GM23338 (cell line): ENCODE results near the gene DOCK11. TPM values are rescaled to one million over a fixed set of nuclear protein-coding genes. Genes with fewer than 3 reads are reported as not detected.

ENCODE experiments used
- ATAC-seq: fragments of 200-7000 bp; cut with Tn5 transposase; 3 replicates; pipeline ENCODE4 v1.9.1; 2020
- DNase-seq: peaks from one replicate; pipeline ENCODE4 v3.0.0-alpha.2; 2015; ENCODE audit warnings: low spot score
- H2AFZ ChIP-seq: fragments of 200-600 bp; sonication (generic); 2 replicates; pipeline ENCODE4 v1.8.0; 2016; ENCODE audit warnings: antibody characterized with exemption, mild to moderate bottlenecking, moderate library complexity
- H3F3A ChIP-seq: fragments of 200-600 bp; sonication (generic); replicated peaks from 2 replicates; pipeline ENCODE4 v1.8.0; 2017; ENCODE audit warnings: antibody characterized with exemption, mixed run types, low read depth
- H3K27ac ChIP-seq: fragments of 200-600 bp; sonication (generic); 2 replicates; pipeline ENCODE4 v1.6.1; 2016; ENCODE audit warnings: low read depth
- H3K27me3 ChIP-seq: fragments of 200-600 bp; sonication (generic); 2 replicates; pipeline ENCODE4 v1.8.0; 2016; ENCODE audit warnings: mild to moderate bottlenecking, mixed run types, moderate library complexity; ENCODE audit not compliant: insufficient read depth
- H3K36me3 ChIP-seq: fragments of 200-600 bp; sonication (generic); 2 replicates; pipeline ENCODE4 v1.8.0; 2016; ENCODE audit warnings: mild to moderate bottlenecking; ENCODE audit not compliant: insufficient read depth
- H3K4me1 ChIP-seq: fragments of 200-600 bp; sonication (generic); 2 replicates; pipeline ENCODE4 v1.8.0; 2016; ENCODE audit warnings: mild to moderate bottlenecking, moderate library complexity; ENCODE audit not compliant: insufficient read depth
- H3K4me2 ChIP-seq: fragments of 200-600 bp; sonication (generic); 2 replicates; pipeline ENCODE4 v1.7.1; 2017; ENCODE audit warnings: mixed run types
- H3K4me3 ChIP-seq: fragments of 200-600 bp; sonication (generic); 2 replicates; pipeline ENCODE4 v1.6.1; 2016; ENCODE audit warnings: mixed run types
- H3K79me2 ChIP-seq: fragments of 200-600 bp; sonication (generic); replicated peaks from 2 replicates; pipeline ENCODE4 v1.8.0; 2017; ENCODE audit warnings: mild to moderate bottlenecking; ENCODE audit not compliant: insufficient read depth
- H3K9me2 ChIP-seq: fragments of 200-600 bp; sonication (generic); 2 replicates; pipeline ENCODE4 v1.8.0; 2017; ENCODE audit not compliant: insufficient read depth
- H4K20me1 ChIP-seq: fragments of 200-600 bp; sonication (generic); replicated peaks from 2 replicates; pipeline ENCODE4 v1.8.0; 2017; ENCODE audit warnings: mild to moderate bottlenecking; ENCODE audit not compliant: insufficient read depth
- H3K27ac Mint-ChIP-seq: 2 replicates; pipeline ENCODE4 v1.8.0; 2020; ENCODE audit warnings: inconsistent platforms, mild to moderate bottlenecking, moderate library complexity, mixed read lengths
- H3K27me3 Mint-ChIP-seq: 3 replicates; pipeline ENCODE4 v1.8.0; 2022; ENCODE audit warnings: low read depth, mild to moderate bottlenecking, moderate library complexity, mixed read lengths, inconsistent platforms; ENCODE audit not compliant: insufficient read depth, poor library complexity
- H3K36me3 Mint-ChIP-seq: 3 replicates; pipeline ENCODE4 v1.8.0; 2021; ENCODE audit warnings: low read depth, mild to moderate bottlenecking, inconsistent platforms, moderate library complexity, mixed read lengths
- H3K4me1 Mint-ChIP-seq: 3 replicates; pipeline ENCODE4 v1.8.0; 2020; ENCODE audit warnings: mild to moderate bottlenecking, inconsistent platforms, mixed read lengths
- H3K4me3 Mint-ChIP-seq: 3 replicates; pipeline ENCODE4 v1.8.0; 2021; ENCODE audit warnings: moderate library complexity, mild to moderate bottlenecking, inconsistent platforms, mixed read lengths
- H3K9me3 Mint-ChIP-seq: 3 replicates; pipeline ENCODE4 v1.8.0; 2020; ENCODE audit warnings: moderate library complexity, mild to moderate bottlenecking, inconsistent platforms, mixed read lengths
- CREB1 ChIP-seq: fragments of 250-450 bp; sonication (Bioruptor Pico); IDR thresholded peaks from 2 replicates; pipeline ENCODE4 v1.5.0; 2020; ENCODE audit warnings: low read depth, mild to moderate bottlenecking, moderate library complexity
- EZH2 ChIP-seq: fragments of 200-600 bp; sonication (generic); IDR thresholded peaks from one replicate; pipeline ENCODE4 v1.8.0; 2017; ENCODE audit warnings: antibody characterized with exemption, mild to moderate bottlenecking, low read depth; ENCODE audit not compliant: unreplicated experiment
- EZH2phosphoT487 ChIP-seq: fragments of 200-600 bp; sonication (generic); IDR thresholded peaks from one replicate; pipeline ENCODE4 v1.8.1; 2018; ENCODE audit warnings: antibody characterized with exemption; ENCODE audit not compliant: unreplicated experiment
- JUNB ChIP-seq: IDR thresholded peaks from one replicate; pipeline ENCODE4 v1.6.1; 2016; ENCODE audit warnings: antibody characterized with exemption; ENCODE audit not compliant: unreplicated experiment
- NANOG ChIP-seq: IDR thresholded peaks from 2 replicates; pipeline ENCODE4 v1.6.1; 2016; ENCODE audit warnings: antibody characterized with exemption, borderline replicate concordance
- POLR2AphosphoS5 ChIP-seq: IDR thresholded peaks from 2 replicates; pipeline ENCODE4 v1.6.1; 2016; ENCODE audit warnings: antibody characterized with exemption, low read depth
- STAT1 ChIP-seq: IDR thresholded peaks from one replicate; pipeline ENCODE4 v1.6.1; 2016; ENCODE audit warnings: antibody characterized with exemption; ENCODE audit not compliant: unreplicated experiment
- ZNF114 ChIP-seq: fragments of 250-450 bp; sonication (Bioruptor Pico); IDR thresholded peaks from 2 replicates; pipeline ENCODE4 v1.5.0; 2020; ENCODE audit warnings: mild to moderate bottlenecking, moderate library complexity
- ZNF331 ChIP-seq: fragments of 250-450 bp; sonication (Bioruptor Pico); IDR thresholded peaks from 2 replicates; pipeline ENCODE4 v1.5.0; 2020; ENCODE audit warnings: low read depth, mild to moderate bottlenecking, moderate library complexity
- polyA plus RNA-seq: library from polyadenylated mRNA; unstranded; fragments of >200 nt; fragmentation: Nextera tagmentation; extraction: Ambion mirVana; gene quantifications from 2 replicates; pipeline ENCODE4 v1.2.1, GENCODE V29; 2016
- total RNA-seq: library from RNA; depleted of rRNA; stranded (reverse); fragments of >200 nt; shearing (Covaris generic); gene quantifications from 2 replicates; pipeline ENCODE4 v1.2.3, GENCODE V29; 2014
- TF ChIP-seq, protein P1 (sequence below): IDR thresholded peaks from one replicate; pipeline ENCODE4 v1.6.1; 2018; ENCODE audit warnings: antibody characterized with exemption; ENCODE audit not compliant: unreplicated experiment
- TF ChIP-seq, protein P2 (sequence below): fragments of 250-450 bp; sonication (Bioruptor Pico); IDR thresholded peaks from 2 replicates; pipeline ENCODE4 v1.5.0; 2020; ENCODE audit warnings: mild to moderate bottlenecking, moderate library complexity
- TF ChIP-seq, protein P3 (sequence below): IDR thresholded peaks from 2 replicates; pipeline ENCODE4 v1.6.1; 2016; ENCODE audit warnings: antibody characterized with exemption
- TF ChIP-seq, protein P4 (sequence below), 2 experiments: fragments of 200-600 bp in 1 of 2; sonication (generic) in 1 of 2; conservative IDR thresholded peaks; 2 replicates each; pipeline versions ENCODE4 v1.5.1 to v1.6.1; 2016 to 2017; ENCODE audit warnings: antibody characterized with exemption in 2 of 2, low read depth in 2 of 2, mild to moderate bottlenecking in 2 of 2, moderate library complexity in 1 of 2

Gene DOCK11
- total and polyA plus RNA-seq, 2 experiments from 2014 or later = 6.0 to 12.3 TPM

DNA sequence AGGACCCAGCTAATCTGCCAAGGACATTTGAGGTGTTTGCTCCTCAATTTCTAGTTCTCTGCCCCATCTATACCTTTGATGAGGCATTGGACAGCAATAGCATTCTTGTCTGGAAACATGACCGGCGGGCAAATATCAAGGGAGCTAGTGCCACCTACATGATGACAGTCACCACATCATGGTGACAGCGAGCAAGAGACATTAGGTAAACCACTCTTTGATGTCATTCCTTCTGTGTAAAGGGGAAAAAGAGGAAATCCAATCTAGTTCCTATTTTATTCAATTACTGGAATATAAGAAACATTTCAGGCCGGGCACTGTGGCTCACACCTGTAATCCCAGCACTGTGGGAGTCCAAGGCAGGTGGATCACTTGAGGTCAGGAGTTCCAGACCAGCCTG lies 211.1 kb downstream of the DOCK11 start:
- H3K79me2 ChIP-seq = no peaks in the 10 kb centered on the region
- no peak for ATAC-seq
- H3F3A ChIP-seq = no peaks in the 10 kb centered on the region
- H3K4me3 Mint-ChIP-seq = no peak overlapping the region
- H2AFZ ChIP-seq = no peak overlapping the region
- no peaks in the 10 kb centered on the region for H3K36me3 ChIP-seq
- no peak overlapping the region for H3K4me2 ChIP-seq
- H3K27ac ChIP-seq = no peak overlapping the region
- no peaks in the 10 kb centered on the region for H3K36me3 Mint-ChIP-seq
- H3K4me1 ChIP-seq = no peaks in the 10 kb centered on the region
- no peaks in the 10 kb centered on the region; the same call in 2 of the 3 replicates for H3K9me3 Mint-ChIP-seq
- H4K20me1 ChIP-seq = no peaks in the 10 kb centered on the region
- no peak for DNase-seq
- no peaks in the 10 kb centered on the region for H3K4me1 Mint-ChIP-seq
- H3K27ac Mint-ChIP-seq = no peak overlapping the region
- TF ChIP-seq EZH2 = no peak
- no peak for TF ChIP-seq ZNF331 (CRISPR knock-in tag)
- TF ChIP-seq, protein P1, sequence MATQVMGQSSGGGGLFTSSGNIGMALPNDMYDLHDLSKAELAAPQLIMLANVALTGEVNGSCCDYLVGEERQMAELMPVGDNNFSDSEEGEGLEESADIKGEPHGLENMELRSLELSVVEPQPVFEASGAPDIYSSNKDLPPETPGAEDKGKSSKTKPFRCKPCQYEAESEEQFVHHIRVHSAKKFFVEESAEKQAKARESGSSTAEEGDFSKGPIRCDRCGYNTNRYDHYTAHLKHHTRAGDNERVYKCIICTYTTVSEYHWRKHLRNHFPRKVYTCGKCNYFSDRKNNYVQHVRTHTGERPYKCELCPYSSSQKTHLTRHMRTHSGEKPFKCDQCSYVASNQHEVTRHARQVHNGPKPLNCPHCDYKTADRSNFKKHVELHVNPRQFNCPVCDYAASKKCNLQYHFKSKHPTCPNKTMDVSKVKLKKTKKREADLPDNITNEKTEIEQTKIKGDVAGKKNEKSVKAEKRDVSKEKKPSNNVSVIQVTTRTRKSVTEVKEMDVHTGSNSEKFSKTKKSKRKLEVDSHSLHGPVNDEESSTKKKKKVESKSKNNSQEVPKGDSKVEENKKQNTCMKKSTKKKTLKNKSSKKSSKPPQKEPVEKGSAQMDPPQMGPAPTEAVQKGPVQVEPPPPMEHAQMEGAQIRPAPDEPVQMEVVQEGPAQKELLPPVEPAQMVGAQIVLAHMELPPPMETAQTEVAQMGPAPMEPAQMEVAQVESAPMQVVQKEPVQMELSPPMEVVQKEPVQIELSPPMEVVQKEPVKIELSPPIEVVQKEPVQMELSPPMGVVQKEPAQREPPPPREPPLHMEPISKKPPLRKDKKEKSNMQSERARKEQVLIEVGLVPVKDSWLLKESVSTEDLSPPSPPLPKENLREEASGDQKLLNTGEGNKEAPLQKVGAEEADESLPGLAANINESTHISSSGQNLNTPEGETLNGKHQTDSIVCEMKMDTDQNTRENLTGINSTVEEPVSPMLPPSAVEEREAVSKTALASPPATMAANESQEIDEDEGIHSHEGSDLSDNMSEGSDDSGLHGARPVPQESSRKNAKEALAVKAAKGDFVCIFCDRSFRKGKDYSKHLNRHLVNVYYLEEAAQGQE = no peak
- no peak for TF ChIP-seq POLR2AphosphoS5
- TF ChIP-seq, protein P2, sequence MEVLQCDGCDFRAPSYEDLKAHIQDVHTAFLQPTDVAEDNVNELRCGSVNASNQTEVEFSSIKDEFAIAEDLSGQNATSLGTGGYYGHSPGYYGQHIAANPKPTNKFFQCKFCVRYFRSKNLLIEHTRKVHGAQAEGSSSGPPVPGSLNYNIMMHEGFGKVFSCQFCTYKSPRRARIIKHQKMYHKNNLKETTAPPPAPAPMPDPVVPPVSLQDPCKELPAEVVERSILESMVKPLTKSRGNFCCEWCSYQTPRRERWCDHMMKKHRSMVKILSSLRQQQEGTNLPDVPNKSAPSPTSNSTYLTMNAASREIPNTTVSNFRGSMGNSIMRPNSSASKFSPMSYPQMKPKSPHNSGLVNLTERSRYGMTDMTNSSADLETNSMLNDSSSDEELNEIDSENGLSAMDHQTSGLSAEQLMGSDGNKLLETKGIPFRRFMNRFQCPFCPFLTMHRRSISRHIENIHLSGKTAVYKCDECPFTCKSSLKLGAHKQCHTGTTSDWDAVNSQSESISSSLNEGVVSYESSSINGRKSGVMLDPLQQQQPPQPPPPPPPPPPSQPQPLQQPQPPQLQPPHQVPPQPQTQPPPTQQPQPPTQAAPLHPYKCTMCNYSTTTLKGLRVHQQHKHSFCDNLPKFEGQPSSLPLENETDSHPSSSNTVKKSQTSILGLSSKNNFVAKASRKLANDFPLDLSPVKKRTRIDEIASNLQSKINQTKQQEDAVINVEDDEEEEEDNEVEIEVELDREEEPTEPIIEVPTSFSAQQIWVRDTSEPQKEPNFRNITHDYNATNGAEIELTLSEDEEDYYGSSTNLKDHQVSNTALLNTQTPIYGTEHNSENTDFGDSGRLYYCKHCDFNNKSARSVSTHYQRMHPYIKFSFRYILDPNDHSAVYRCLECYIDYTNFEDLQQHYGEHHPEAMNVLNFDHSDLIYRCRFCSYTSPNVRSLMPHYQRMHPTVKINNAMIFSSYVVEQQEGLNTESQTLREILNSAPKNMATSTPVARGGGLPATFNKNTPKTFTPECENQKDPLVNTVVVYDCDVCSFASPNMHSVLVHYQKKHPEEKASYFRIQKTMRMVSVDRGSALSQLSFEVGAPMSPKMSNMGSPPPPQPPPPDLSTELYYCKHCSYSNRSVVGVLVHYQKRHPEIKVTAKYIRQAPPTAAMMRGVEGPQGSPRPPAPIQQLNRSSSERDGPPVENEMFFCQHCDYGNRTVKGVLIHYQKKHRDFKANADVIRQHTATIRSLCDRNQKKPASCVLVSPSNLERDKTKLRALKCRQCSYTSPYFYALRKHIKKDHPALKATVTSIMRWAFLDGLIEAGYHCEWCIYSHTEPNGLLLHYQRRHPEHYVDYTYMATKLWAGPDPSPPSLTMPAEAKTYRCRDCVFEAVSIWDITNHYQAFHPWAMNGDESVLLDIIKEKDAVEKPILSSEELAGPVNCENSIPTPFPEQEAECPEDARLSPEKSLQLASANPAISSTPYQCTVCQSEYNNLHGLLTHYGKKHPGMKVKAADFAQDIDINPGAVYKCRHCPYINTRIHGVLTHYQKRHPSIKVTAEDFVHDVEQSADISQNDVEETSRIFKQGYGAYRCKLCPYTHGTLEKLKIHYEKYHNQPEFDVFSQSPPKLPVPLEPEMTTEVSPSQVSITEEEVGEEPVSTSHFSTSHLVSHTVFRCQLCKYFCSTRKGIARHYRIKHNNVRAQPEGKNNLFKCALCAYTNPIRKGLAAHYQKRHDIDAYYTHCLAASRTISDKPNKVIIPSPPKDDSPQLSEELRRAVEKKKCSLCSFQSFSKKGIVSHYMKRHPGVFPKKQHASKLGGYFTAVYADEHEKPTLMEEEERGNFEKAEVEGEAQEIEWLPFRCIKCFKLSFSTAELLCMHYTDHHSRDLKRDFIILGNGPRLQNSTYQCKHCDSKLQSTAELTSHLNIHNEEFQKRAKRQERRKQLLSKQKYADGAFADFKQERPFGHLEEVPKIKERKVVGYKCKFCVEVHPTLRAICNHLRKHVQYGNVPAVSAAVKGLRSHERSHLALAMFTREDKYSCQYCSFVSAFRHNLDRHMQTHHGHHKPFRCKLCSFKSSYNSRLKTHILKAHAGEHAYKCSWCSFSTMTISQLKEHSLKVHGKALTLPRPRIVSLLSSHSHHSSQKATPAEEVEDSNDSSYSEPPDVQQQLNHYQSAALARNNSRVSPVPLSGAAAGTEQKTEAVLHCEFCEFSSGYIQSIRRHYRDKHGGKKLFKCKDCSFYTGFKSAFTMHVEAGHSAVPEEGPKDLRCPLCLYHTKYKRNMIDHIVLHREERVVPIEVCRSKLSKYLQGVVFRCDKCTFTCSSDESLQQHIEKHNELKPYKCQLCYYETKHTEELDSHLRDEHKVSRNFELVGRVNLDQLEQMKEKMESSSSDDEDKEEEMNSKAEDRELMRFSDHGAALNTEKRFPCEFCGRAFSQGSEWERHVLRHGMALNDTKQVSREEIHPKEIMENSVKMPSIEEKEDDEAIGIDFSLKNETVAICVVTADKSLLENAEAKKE (CRISPR knock-in tag) = no peak
- TF ChIP-seq ZNF114 (CRISPR knock-in tag) = no peak
- TF ChIP-seq, protein P3, sequence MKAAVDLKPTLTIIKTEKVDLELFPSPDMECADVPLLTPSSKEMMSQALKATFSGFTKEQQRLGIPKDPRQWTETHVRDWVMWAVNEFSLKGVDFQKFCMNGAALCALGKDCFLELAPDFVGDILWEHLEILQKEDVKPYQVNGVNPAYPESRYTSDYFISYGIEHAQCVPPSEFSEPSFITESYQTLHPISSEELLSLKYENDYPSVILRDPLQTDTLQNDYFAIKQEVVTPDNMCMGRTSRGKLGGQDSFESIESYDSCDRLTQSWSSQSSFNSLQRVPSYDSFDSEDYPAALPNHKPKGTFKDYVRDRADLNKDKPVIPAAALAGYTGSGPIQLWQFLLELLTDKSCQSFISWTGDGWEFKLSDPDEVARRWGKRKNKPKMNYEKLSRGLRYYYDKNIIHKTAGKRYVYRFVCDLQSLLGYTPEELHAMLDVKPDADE = no peak
- no peak for TF ChIP-seq EZH2phosphoT487
- no peak for TF ChIP-seq STAT1
- no peak for TF ChIP-seq CREB1 (CRISPR knock-in tag)
- TF ChIP-seq JUNB = no peak
- TF ChIP-seq, protein P4, sequence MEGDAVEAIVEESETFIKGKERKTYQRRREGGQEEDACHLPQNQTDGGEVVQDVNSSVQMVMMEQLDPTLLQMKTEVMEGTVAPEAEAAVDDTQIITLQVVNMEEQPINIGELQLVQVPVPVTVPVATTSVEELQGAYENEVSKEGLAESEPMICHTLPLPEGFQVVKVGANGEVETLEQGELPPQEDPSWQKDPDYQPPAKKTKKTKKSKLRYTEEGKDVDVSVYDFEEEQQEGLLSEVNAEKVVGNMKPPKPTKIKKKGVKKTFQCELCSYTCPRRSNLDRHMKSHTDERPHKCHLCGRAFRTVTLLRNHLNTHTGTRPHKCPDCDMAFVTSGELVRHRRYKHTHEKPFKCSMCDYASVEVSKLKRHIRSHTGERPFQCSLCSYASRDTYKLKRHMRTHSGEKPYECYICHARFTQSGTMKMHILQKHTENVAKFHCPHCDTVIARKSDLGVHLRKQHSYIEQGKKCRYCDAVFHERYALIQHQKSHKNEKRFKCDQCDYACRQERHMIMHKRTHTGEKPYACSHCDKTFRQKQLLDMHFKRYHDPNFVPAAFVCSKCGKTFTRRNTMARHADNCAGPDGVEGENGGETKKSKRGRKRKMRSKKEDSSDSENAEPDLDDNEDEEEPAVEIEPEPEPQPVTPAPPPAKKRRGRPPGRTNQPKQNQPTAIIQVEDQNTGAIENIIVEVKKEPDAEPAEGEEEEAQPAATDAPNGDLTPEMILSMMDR (conservative IDR thresholded peaks at IDR 0.05; ENCODE audit: low read depth in 2 of 2) = no peak
- TF ChIP-seq NANOG = no peak
- H3K27me3 ChIP-seq = no peaks in the 10 kb centered on the region
- no peak overlapping the region for H3K4me3 ChIP-seq
- H3K27me3 Mint-ChIP-seq = no peaks in the 10 kb centered on the region
- no peaks in the 10 kb centered on the region for H3K9me2 ChIP-seq
